ENCODE results near the gene ASTN1.

The ASTN1 gene

GRCh38 chr1:177023249-177023648 is 141.3 kb downstream of the ASTN1 start:
- Histone ChIP-seq H3K9me3 (no peaks in the 10 kb centered on the region), H3K4me3 (no peak overlapping the region), H3K27me3 (ENCODE audit: low read depth) (no peaks in the 10 kb centered on the region), H3K36me3 (replicated peaks) (no peaks in the 10 kb centered on the region), H3K4me1 (no peaks in the 10 kb centered on the region)
- no peak for DNase-seq (ENCODE audit: low spot score in 2 of 2)
- in situ Hi-C loops (cut with MboI; ENCODE audit: low sequenced_read_pairs) = no loop called here

GRCh38 chr1:177021687-177022086 is 142.8 kb downstream of the ASTN1 start:
- Histone ChIP-seq H3K27me3 (ENCODE audit: low read depth) (no peaks in the 10 kb centered on the region), H3K4me3 (no peak overlapping the region)
- in situ Hi-C loops (cut with MboI; ENCODE audit: low sequenced_read_pairs) = no loop called here

GRCh38 chr1:177020851-177021589 is 143.5 kb downstream of the ASTN1 start:
- H3K27me3 ChIP-seq (ENCODE audit: low read depth) = no peaks in the 10 kb centered on the region
- H3K36me3 ChIP-seq (replicated peaks) = no peaks in the 10 kb centered on the region
- no peak for DNase-seq (ENCODE audit: low spot score in 2 of 2)
- no peaks in the 10 kb centered on the region for H3K9me3 ChIP-seq
- no peaks in the 10 kb centered on the region for H3K4me1 ChIP-seq
- in situ Hi-C loops (cut with MboI; ENCODE audit: low sequenced_read_pairs) = no loop called here
- no peak overlapping the region for H3K4me3 ChIP-seq

More at GRCh38 chr1:177021687-177022086, 142.8 kb downstream of the ASTN1 start:
- no peaks in the 10 kb centered on the region for H3K4me1 ChIP-seq
- no peaks in the 10 kb centered on the region for H3K36me3 ChIP-seq (replicated peaks)
- no peaks in the 10 kb centered on the region for H3K9me3 ChIP-seq
- no peak for DNase-seq (ENCODE audit: low spot score in 2 of 2)

- in situ Hi-C loops (cut with MboI; ENCODE audit: low sequenced_read_pairs) = loop anchor here (10.0 kb wide), 1 partner anchor 47 kb away; no protein-coding TSS in a partner anchor
- no peaks in the 10 kb centered on the region for H3K27me3 ChIP-seq (ENCODE audit: low read depth)
- H3K4me1 ChIP-seq = no peaks in the 10 kb centered on the region
- H3K4me3 ChIP-seq = no peak overlapping the region
- no peaks in the 10 kb centered on the region for H3K36me3 ChIP-seq (replicated peaks)
- no peaks in the 10 kb centered on the region for H3K9me3 ChIP-seq
- no peak for DNase-seq (ENCODE audit: low spot score in 2 of 2)
Observed at GRCh38 chr1:177017287-177017852, 147.1 kb downstream of the ASTN1 start.

GRCh38 chr1:177014325-177014724 is 150.2 kb downstream of the ASTN1 start:
- Histone ChIP-seq H3K36me3 (replicated peaks) (no peaks in the 10 kb centered on the region), H3K4me1 (no peaks in the 10 kb centered on the region), H3K4me3 (no peak overlapping the region), H3K27me3 (ENCODE audit: low read depth) (no peaks in the 10 kb centered on the region), H3K9me3 (no peaks in the 10 kb centered on the region)
- in situ Hi-C loops (cut with MboI; ENCODE audit: low sequenced_read_pairs) = loop anchor here (10.0 kb wide), 1 partner anchor 50 kb away; no protein-coding TSS in a partner anchor
- no peak for DNase-seq (ENCODE audit: low spot score in 2 of 2)

GRCh38 chr1:177012342-177012925 is 152.1 kb downstream of the ASTN1 start:
- Histone ChIP-seq H3K27me3 (ENCODE audit: low read depth) (no peaks in the 10 kb centered on the region), H3K36me3 (replicated peaks) (no peaks in the 10 kb centered on the region), H3K4me3 (no peak overlapping the region), H3K9me3 (no peaks in the 10 kb centered on the region), H3K4me1 (no peaks in the 10 kb centered on the region)
- no peak for DNase-seq (ENCODE audit: low spot score in 2 of 2)
- in situ Hi-C loops (cut with MboI; ENCODE audit: low sequenced_read_pairs) = loop anchor here (10.0 kb wide), 1 partner anchor 52 kb away; no protein-coding TSS in a partner anchor

- no peak overlapping the region for H3K4me3 ChIP-seq
- H3K36me3 ChIP-seq (replicated peaks) = no peaks in the 10 kb centered on the region
- no peaks in the 10 kb centered on the region for H3K27me3 ChIP-seq (ENCODE audit: low read depth)
- no peaks in the 10 kb centered on the region for H3K9me3 ChIP-seq
- no peak for DNase-seq (ENCODE audit: low spot score in 2 of 2)
- in situ Hi-C loops (cut with MboI; ENCODE audit: low sequenced_read_pairs) = loop anchor here (10.0 kb wide), 1 partner anchor 53 kb away; no protein-coding TSS in a partner anchor
- H3K4me1 ChIP-seq = no peaks in the 10 kb centered on the region
Observed at GRCh38 chr1:177011508-177011907, 153.0 kb downstream of the ASTN1 start.

GRCh38 chr1:177010211-177010825 is 154.2 kb downstream of the ASTN1 start:
- Histone ChIP-seq H3K4me3 (no peak overlapping the region), H3K4me1 (no peaks in the 10 kb centered on the region), H3K9me3 (no peaks in the 10 kb centered on the region), H3K27me3 (ENCODE audit: low read depth) (no peaks in the 10 kb centered on the region), H3K36me3 (replicated peaks) (no peaks in the 10 kb centered on the region)
- DNase-seq (ENCODE audit: low spot score in 2 of 2) = no peak
- in situ Hi-C loops (cut with MboI; ENCODE audit: low sequenced_read_pairs) = loop anchor here (10.0 kb wide), 1 partner anchor 54 kb away; no protein-coding TSS in a partner anchor

GRCh38 chr1:177008653-177009052 is 155.9 kb downstream of the ASTN1 start:
- no peaks in the 10 kb centered on the region for H3K36me3 ChIP-seq (replicated peaks)
- H3K4me1 ChIP-seq = no peaks in the 10 kb centered on the region
- no peaks in the 10 kb centered on the region for H3K9me3 ChIP-seq
- in situ Hi-C loops (cut with MboI; ENCODE audit: low sequenced_read_pairs) = no loop called here
- no peak overlapping the region for H3K4me3 ChIP-seq
- no peaks in the 10 kb centered on the region for H3K27me3 ChIP-seq (ENCODE audit: low read depth)
- no peak for DNase-seq (ENCODE audit: low spot score in 2 of 2)

GRCh38 chr1:177007437-177008161 is 156.9 kb downstream of the ASTN1 start:
- Histone ChIP-seq H3K9me3 (no peaks in the 10 kb centered on the region), H3K36me3 (replicated peaks) (no peaks in the 10 kb centered on the region), H3K4me3 (no peak overlapping the region), H3K4me1 (no peaks in the 10 kb centered on the region), H3K27me3 (ENCODE audit: low read depth) (no peaks in the 10 kb centered on the region)
- no peak for DNase-seq (ENCODE audit: low spot score in 2 of 2)
- in situ Hi-C loops (cut with MboI; ENCODE audit: low sequenced_read_pairs) = no loop called here

GRCh38 chr1:177002891-177003290 is 161.6 kb downstream of the ASTN1 start:
- Histone ChIP-seq H3K36me3 (replicated peaks) (no peaks in the 10 kb centered on the region), H3K4me3 (no peak overlapping the region), H3K27me3 (ENCODE audit: low read depth) (no peaks in the 10 kb centered on the region), H3K9me3 (no peaks in the 10 kb centered on the region), H3K4me1 (no peaks in the 10 kb centered on the region)
- no peak for DNase-seq (ENCODE audit: low spot score in 2 of 2)
- in situ Hi-C loops (cut with MboI; ENCODE audit: low sequenced_read_pairs) = no loop called here

GRCh38 chr1:177001556-177001955 is 163.0 kb downstream of the ASTN1 start:
- DNase-seq (ENCODE audit: low spot score in 2 of 2) = no peak
- no peaks in the 10 kb centered on the region for H3K9me3 ChIP-seq
- no peaks in the 10 kb centered on the region for H3K36me3 ChIP-seq (replicated peaks)
- no peaks in the 10 kb centered on the region for H3K4me1 ChIP-seq
- in situ Hi-C loops (cut with MboI; ENCODE audit: low sequenced_read_pairs) = no loop called here
- no peak overlapping the region for H3K4me3 ChIP-seq
- H3K27me3 ChIP-seq (ENCODE audit: low read depth) = no peaks in the 10 kb centered on the region

- H3K4me1 ChIP-seq = no peaks in the 10 kb centered on the region
- H3K9me3 ChIP-seq = no peaks in the 10 kb centered on the region
- H3K4me3 ChIP-seq = no peak overlapping the region
- in situ Hi-C loops (cut with MboI; ENCODE audit: low sequenced_read_pairs) = no loop called here
- H3K36me3 ChIP-seq (replicated peaks) = no peaks in the 10 kb centered on the region
- no peak for DNase-seq (ENCODE audit: low spot score in 2 of 2)
- no peaks in the 10 kb centered on the region for H3K27me3 ChIP-seq (ENCODE audit: low read depth)
Observed at GRCh38 chr1:176998183-176998795, 166.2 kb downstream of the ASTN1 start.
